Activated T-cell treated with anti-CD3 and anti-CD28 coated beads, Interleukin-2, amount 50 U/mL, for 4 hours (primary cell): ENCODE measurements around the gene NOXO1. TPM values are rescaled to one million over a fixed set of nuclear protein-coding genes. Genes with fewer than 3 reads are reported as not detected.
A peak's percentile ranks its signal among the peaks of the same experiment; 100 is the strongest.
"Not testable (repeated sequence)": the region's sequence is repeated elsewhere in the genome, so short reads cannot be mapped to it uniquely, and the experiment has no call there.

Source experiments
- ATAC-seq, 2 donors: fragments of 200-7000 bp; cut with Tn5 transposase; one replicate each; pipeline ENCODE4 v1.10.0; 2021
- DNase-seq: peaks from one replicate; pipeline ENCODE4 v3.0.0-alpha.2; 2020
- H3K27me3 Mint-ChIP-seq: one replicate; pipeline ENCODE4 v1.8.0; 2021; ENCODE audit warnings: low read depth, mixed read lengths
- H3K36me3 Mint-ChIP-seq: one replicate; pipeline ENCODE4 v1.8.0; 2022; ENCODE audit warnings: mixed read lengths; ENCODE audit not compliant: insufficient read depth
- H3K4me1 Mint-ChIP-seq: one replicate; pipeline ENCODE4 v1.8.0; 2021; ENCODE audit warnings: low read depth, mixed read lengths
- H3K4me3 Mint-ChIP-seq: one replicate; pipeline ENCODE4 v1.8.0; 2021; ENCODE audit warnings: mild to moderate bottlenecking, moderate library complexity, mixed read lengths
- H3K9me3 Mint-ChIP-seq: one replicate; pipeline ENCODE4 v1.8.0; 2021; ENCODE audit warnings: mixed read lengths
- total RNA-seq, 3 donors: library from RNA; stranded (reverse); gene quantifications; one replicate each; pipeline ENCODE4 v1.2.1, GENCODE V29; 2021

Gene NOXO1
- total RNA-seq, 3 donors from 2014 or later: 0.35 TPM; not detected in 2

- ATAC-seq (peak; percentile 15), DNase-seq (no peak)
- Mint-ChIP-seq H3K9me3 (no peaks in the 10 kb centered on the region), H3K36me3 (peaks cover 19% of the 10 kb centered on the region), H3K4me1 (peaks cover 22% of the 10 kb centered on the region), H3K27me3 (no peaks in the 10 kb centered on the region), H3K4me3 (peak overlapping the region; percentile 92)
Observed at GRCh38 chr16:1972490-1972877, 8.8 kb downstream of the NOXO1 start.

DNA sequence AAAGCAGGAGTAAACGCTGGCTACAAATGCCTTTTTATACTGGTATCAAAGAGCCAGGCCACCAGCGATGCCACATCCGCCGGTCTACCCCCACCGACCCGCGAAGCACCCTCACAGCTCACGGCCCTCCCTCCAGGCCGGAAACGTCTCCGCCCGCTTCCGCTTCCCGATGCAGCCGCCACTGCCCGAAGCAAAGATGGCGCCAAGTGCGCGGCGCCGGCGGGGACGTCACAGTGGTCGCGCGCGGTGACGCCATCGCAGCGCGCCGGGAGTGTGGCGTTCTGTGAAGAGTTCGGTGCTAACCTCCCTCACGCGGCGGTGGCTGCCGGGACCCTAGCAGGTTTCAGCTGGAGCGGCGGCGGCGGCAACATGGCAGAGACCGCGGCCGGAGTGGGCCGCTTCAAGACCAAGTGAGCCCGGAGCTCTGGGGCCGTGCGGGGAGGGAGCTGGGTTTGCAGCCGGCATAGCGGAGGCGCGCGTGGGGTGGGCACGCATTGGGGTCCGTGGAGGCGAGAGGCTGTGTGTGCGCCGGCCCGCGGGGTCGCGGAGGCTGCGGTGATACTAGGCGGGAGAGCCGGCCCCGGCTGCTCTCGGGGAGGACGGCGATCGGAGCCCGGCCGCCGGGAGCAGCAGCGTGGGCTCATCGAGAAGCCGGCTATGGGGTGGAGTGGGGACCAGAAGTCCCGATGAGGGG lies 9.3 kb downstream of the NOXO1 start, which contains the start of gene TBL3:
TBL3 (plus strand) TSS at position 258 of the 694 bp plus-strand sequence; CDS start at position 370, 112 bp downstream.
- DNase-seq (peak; percentile 94), ATAC-seq (peak; percentile 95 to 97)
- Mint-ChIP-seq H3K4me3 (peak within 1 kb of the TSS; percentile 92), H3K36me3 (peaks cover 18% of the 10 kb centered on the region), H3K27me3 (no peaks in the 10 kb centered on the region), H3K4me1 (peaks cover 22% of the 10 kb centered on the region), H3K9me3 (no peaks in the 10 kb centered on the region)

GRCh38 chr16:1968146-1968953 lies 12.9 kb downstream of the NOXO1 start:
- Mint-ChIP-seq H3K9me3 (no peaks in the 10 kb centered on the region), H3K27me3 (no peaks in the 10 kb centered on the region), H3K4me1 (peaks cover 29% of the 10 kb centered on the region), H3K36me3 (peaks cover 21% of the 10 kb centered on the region), H3K4me3 (no peak overlapping the region)
- DNase-seq (no peak), ATAC-seq (no peak)

GRCh38 chr16:1966460-1966859 lies 14.8 kb downstream of the NOXO1 start, which contains the start of gene RNF151:
Gene RNF151, plus strand, starts transcription at chr16:1966856. Its CDS starts 26 bp downstream, at chr16:1966882.
- peaks cover 20% of the 10 kb centered on the region for H3K4me1 Mint-ChIP-seq
- DNase-seq: no peak
- H3K4me3 Mint-ChIP-seq: peak within 1 kb of the TSS; percentile 92
- H3K36me3 Mint-ChIP-seq: peaks cover 32% of the 10 kb centered on the region
- no peak for ATAC-seq
- no peaks in the 10 kb centered on the region for H3K27me3 Mint-ChIP-seq
- H3K9me3 Mint-ChIP-seq: no peaks in the 10 kb centered on the region

GRCh38 chr16:1965396-1966001 lies 15.8 kb downstream of the NOXO1 start:
- no peak for ATAC-seq
- Mint-ChIP-seq H3K4me1 (peaks cover 22% of the 10 kb centered on the region), H3K4me3 (peak overlapping the region; percentile 92), H3K27me3 (no peaks in the 10 kb centered on the region), H3K36me3 (peaks cover 37% of the 10 kb centered on the region), H3K9me3 (no peaks in the 10 kb centered on the region)
- DNase-seq: no peak

- H3K4me3 Mint-ChIP-seq: peak within 1 kb of the TSS; percentile 92
- no peaks in the 10 kb centered on the region for H3K27me3 Mint-ChIP-seq
- no peaks in the 10 kb centered on the region for H3K9me3 Mint-ChIP-seq
- DNase-seq (peak; percentile 99), ATAC-seq (peak; percentile 68 to 69)
- peaks cover 27% of the 10 kb centered on the region for H3K4me1 Mint-ChIP-seq
- H3K36me3 Mint-ChIP-seq: peaks cover 37% of the 10 kb centered on the region
Observed at GRCh38 chr16:1964506-1965395, 16.5 kb downstream of the NOXO1 start, which contains the start of gene RPS2. Gene RPS2, minus strand, starts transcription at chr16:1964826. Its CDS starts 201 bp downstream, at chr16:1964625.

DNA sequence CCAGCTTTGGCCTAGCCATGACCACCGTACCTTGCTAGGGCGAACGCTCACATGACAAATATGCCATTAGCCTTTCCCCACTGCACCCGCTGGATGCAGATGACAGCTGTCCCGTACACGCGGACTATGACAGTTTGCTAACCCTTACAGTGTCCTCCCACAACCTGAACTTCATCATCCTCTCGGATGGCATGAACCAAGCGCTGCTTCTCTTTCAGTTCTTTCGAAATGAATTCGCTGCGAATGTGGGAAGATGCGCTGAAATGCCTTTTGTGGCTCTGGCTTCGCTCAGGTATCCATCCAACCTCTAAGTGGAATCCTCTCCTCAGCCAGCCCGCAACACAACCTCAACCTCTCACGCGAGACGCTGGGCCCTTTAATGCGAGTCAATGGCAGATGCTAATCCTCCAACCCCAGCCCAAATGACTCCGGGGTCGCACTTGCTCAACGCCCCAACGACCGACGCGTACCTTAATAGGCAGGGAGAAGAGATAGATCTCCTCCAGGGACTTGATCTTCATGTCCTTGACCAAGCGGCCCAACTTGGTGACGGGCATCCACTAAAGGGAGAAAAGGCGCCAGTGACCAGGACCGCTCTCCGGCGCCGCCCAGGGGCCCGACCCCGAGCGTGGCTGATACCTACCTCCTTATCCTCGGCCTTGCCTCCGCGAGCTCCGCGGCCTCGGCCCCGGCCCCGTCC lies 17.3 kb downstream of the NOXO1 start:
- DNase-seq: peak; percentile 34
- H3K36me3 Mint-ChIP-seq: peaks cover 37% of the 10 kb centered on the region
- no peaks in the 10 kb centered on the region for H3K27me3 Mint-ChIP-seq
- H3K4me3 Mint-ChIP-seq: peak overlapping the region; percentile 92
- H3K9me3 Mint-ChIP-seq: no peaks in the 10 kb centered on the region
- peaks cover 30% of the 10 kb centered on the region for H3K4me1 Mint-ChIP-seq
- peak; percentile 0 to 1 for ATAC-seq

DNA sequence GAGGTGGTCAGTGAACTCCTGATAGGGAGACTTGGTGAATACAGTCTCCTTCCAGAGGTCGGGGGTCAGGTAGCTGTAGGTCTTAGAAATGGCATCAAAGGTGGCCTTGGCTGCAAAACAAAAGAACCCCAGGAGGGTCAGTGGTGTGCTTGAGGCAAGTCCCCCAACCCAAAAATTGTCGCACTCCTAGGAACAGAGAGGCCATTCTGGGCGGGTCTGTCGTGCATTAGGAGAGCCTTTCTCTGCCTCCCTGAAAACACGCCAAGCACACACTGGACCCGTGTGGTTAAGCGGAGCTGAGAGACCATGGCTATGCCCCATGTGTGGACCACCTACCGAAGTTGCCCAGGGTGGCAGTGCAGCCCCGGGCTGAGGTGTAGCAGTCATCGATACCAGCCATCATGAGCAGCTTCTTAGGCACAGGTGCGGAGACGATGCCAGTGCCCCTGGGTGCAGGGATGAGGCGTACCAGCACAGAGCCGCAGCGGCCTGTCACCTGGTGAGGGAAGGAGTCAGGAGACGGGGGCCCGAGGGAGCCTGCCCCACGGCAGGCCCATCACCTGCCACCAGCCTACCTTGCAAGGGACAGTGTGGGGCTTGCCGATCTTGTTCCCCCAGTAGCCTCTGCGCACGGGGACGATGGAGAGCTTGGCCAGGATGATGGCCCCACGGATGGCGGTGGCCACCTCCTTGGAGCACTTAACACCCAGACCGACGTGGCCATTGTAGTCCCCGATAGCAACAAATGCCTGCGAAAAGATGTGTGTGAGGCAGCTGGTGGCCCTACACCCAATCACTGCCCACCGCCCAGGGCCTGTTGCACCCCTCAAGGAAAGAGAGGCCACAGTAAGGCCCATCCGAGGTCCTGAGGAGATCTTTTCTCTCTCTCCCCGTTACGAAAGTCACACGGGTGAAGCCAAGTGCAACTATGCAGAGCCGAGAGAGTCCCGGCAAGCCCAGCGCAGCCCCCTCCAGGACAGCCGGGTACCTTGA lies 18.8 kb downstream of the NOXO1 start:
- H3K36me3 Mint-ChIP-seq: peaks cover 37% of the 10 kb centered on the region
- not testable (repeated sequence) for H3K27me3 Mint-ChIP-seq, DNase-seq, ATAC-seq, H3K9me3 Mint-ChIP-seq
- peak overlapping the region; percentile 92 for H3K4me3 Mint-ChIP-seq
- peaks cover 30% of the 10 kb centered on the region for H3K4me1 Mint-ChIP-seq

DNA sequence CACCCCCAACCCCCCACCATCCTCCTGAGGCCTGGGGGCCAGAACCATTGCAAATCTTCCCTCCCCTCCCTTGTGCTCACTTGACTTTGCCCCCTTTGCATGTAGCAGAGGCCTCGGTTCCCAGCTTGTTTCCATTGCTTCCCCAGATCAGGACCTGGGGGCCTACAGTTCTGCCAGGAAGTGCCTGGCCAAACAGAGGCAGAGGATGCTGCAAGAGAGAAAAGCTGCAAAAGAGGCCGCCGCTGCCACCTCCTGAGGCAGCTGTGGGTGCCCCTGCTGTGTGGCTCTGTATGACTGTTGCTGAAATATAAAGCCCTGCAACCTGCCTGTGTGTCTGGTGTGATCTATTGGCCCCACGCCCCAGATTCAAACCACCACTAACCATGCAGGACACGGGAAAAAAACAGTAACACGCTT lies 19.6 kb downstream of the NOXO1 start:
- no peaks in the 10 kb centered on the region for H3K27me3 Mint-ChIP-seq
- peaks cover 30% of the 10 kb centered on the region for H3K4me1 Mint-ChIP-seq
- peaks cover 37% of the 10 kb centered on the region for H3K36me3 Mint-ChIP-seq
- ATAC-seq (no peak), DNase-seq (no peak)
- no peaks in the 10 kb centered on the region for H3K9me3 Mint-ChIP-seq
- H3K4me3 Mint-ChIP-seq: peak overlapping the region; percentile 92

- Mint-ChIP-seq H3K9me3 (no peaks in the 10 kb centered on the region), H3K27me3 (no peaks in the 10 kb centered on the region), H3K36me3 (peaks cover 37% of the 10 kb centered on the region), H3K4me3 (peak overlapping the region; percentile 92), H3K4me1 (peaks cover 30% of the 10 kb centered on the region)
- DNase-seq (peak; percentile 36), ATAC-seq (peak; percentile 19 to 24)
Observed at GRCh38 chr16:1960665-1961630, 20.3 kb downstream of the NOXO1 start.

DNA sequence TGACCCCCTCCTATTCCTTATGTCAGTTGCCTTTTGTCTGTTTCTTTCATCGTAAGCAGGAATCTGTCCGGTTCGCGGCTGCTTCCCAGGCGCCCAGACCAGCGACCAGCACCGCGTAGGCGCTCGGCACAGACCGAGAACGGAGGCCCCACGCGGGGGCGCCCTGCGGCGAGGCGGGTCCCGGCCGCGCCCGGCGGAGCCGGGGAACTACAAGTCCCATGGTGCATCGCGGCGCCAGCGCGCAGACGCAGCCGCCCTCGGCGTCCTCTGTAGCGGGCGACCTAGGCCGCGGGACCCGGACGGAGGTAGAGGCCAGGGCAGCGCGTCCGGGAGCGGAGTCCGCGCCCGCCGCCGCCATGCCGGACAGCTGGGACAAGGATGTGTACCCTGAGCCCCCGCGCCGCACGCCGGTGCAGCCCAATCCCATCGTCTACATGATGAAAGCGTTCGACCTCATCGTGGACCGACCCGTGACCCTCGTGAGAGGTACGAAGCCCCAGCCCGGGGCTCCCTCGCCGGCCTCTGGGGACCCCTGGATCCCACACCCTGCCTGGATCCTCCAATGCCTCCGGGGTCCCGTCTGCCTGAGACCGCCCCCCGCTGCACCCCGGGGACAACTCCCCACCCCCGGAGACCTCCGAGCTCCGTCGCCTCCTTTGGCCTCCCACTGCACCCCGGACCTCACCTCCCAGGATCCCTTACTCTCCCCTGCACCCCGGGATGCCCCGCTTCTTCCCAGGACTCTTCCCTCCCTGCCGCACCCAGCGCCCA lies 21.8 kb downstream of the NOXO1 start, which contains the start of gene NDUFB10:
NDUFB10 (plus strand) TSS at position 270 of the 771 bp plus-strand sequence; CDS start at position 357, 87 bp downstream.
- peak within 1 kb of the TSS; percentile 92 for H3K4me3 Mint-ChIP-seq
- H3K9me3 Mint-ChIP-seq: no peaks in the 10 kb centered on the region
- no peaks in the 10 kb centered on the region for H3K27me3 Mint-ChIP-seq
- H3K4me1 Mint-ChIP-seq: peaks cover 26% of the 10 kb centered on the region
- DNase-seq: peak; percentile 90
- ATAC-seq: peak; percentile 63 to 68
- H3K36me3 Mint-ChIP-seq: peaks cover 28% of the 10 kb centered on the region
